ENCODE measurements around the gene TSSC4.

The TSSC4 gene

DNA sequence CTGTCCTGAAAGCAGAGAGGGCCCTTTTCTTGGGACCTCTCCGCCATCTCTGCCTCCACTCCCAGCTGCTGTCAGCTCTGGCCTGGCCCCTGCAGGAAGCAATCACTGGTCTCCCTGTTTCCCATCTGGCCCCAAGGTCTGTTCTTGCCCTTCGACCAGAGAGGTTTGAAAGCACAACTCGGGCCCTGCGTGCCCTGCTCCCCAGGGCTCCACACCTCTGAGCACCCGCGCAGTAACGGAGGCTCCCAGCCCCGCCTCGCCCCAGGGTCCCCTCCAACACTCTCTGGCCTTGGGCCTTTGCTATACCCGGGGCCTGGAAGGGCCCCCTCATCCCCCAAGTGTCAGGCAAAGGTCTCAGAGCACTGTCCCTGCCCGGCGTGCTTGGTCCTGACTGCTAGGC is 31.2 kb upstream of the TSSC4 start:
- DNase-seq (ENCODE audit: low read depth in 2 of 2) = no peak

GRCh38 chr11:2369896-2370295 is 30.7 kb upstream of the TSSC4 start:
- no peak for DNase-seq (ENCODE audit: low read depth in 2 of 2)

DNA sequence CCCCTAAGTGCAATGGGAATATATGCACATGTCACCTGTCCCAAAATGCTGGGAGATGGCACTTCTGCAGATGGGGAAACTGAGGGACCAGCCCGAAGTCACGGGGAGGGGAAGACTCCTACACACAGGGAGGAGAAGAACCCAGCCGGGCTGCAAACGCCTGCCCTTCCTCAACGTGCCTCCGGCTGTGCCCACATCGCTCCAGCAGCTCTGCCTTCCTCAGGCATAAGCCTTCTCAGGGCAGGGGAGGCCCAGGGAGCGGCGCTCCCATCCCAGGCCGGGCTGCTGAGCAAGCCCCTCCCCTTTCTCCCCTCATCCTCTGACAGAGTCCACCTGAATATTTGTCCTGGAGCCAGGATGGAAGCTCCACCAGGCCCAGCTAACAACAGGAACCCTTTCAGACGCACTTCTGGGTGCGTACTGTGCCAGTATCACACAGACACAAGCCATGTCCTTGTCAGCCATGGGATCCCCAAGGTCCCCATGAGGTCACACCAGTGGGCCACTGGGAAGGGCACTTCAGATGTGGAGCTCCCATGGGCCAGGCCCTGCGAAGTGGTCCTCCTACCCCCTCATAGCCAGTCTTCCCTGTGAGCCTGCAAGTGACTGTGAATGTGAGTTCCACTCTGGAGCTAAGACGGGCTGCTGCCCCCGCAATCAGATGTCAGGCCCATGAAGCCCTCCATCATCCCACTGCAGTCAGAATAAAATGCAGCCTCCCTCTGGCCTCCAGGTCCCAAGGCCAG is 25.9 kb upstream of the TSSC4 start:
- DNase-seq (ENCODE audit: low read depth in 2 of 2) = no peak

DNA sequence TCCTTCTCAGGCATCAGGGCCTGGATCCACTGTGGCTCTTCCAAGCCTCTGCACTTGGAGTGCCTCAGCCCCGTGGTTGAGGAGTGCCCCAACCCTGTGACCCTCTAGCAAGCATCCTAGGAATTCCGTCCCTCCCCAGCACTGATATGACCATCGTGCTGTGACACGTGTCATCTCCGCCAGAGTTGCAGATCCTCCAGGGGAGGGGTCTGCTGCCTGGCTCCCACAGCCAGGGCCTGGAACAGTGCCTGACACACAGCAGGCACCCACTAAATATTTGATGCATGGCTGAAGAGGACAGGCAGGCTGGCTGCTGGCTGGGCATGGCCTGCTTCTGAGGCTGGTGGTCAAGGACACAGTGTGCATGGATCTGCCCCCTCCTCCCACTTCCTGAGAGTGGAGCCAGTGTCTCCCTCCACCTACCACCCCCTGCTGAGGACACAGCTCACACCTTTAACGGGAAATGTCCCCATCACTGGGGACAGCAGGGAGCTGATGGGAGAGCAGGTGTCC is 25.2 kb upstream of the TSSC4 start:
- DNase-seq (ENCODE audit: low read depth in 2 of 2) = no peak

GRCh38 chr11:2375964-2376551 is 24.5 kb upstream of the TSSC4 start:
- DNase-seq (ENCODE audit: low read depth in 2 of 2) = no peak

DNA sequence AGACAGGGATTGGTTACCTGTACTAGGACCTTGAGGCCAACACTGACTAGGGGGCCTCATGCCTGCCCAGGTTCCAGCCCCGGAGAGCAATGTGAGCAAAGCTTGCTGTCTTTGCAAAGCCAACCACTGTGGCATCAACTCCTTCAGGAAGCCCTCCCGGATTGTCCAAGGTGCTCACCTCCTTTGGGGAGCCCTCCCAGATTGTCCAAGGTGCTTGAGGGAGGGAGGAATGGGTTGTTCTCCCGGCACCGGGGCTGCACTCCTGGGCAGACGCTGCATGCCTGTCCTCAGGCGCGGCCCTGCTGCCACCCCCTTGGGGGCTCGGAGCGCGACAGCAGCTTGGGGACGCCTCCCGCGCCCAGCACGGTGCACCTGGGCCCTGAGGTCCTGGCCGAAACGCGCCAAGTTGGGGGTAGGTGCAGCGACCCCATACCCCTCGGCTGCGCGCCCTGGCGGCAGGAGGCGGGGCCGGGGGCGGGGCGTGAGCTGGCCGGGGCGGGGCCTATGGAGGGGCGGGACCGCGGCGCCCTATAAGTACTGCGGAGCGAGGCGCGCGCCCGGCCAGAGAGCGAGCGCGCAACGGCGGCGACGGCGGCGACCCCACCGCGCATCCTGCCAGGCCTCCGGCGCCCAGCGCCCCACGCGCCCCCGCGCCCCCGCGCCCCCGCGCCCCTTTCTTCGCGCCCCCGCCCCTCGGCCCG is 23.6 kb upstream of the TSSC4 start, which contains the start of gene CD81:
CD81 (plus strand) TSS at position 560 of the 701 bp plus-strand sequence. CDS start 240 bp downstream, outside the sequence.
- DNase-seq (ENCODE audit: low read depth in 2 of 2) = peak in 1 of 2 donors; percentile 38

- no peak for DNase-seq (ENCODE audit: low read depth in 2 of 2)
Observed at GRCh38 chr11:2377511-2378443, 22.8 kb upstream of the TSSC4 start.

GRCh38 chr11:2378527-2379210 is 21.9 kb upstream of the TSSC4 start:
- DNase-seq (ENCODE audit: low read depth in 2 of 2) = no peak

DNA sequence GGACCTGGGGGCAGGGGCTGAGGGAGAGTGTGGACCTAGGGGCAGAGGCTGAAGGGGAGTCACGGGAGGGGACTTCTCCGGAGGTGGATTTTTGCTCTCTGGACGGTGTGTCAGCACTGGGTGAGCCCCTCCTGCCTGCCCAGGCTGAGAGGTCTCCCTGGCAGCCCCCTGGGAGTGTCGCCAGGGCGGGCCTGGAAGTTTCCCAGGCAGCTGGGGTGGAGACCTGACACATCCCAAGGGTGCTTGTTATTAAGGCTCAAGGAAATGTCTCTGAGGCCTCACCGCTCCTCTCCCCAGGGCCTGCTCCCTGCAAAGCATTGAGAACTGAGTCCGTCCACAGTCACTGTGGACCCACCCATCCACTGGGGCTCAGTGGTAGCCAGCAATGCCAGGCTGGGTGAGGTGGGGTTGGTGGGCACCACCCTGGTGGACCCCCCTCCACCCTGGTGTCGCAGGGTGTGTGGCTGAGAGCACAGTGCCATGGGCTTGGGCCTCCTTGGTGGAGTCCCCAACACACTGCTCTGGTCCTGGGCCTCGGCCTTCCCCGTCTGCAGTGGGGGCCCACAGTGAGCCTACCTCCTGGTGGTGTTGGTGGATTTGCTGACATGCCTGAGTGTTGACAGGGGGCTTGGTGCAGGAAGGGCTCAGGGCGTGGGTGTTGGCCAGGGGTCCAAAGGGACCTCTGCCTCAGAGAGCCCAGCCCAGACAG is 20.9 kb upstream of the TSSC4 start:
- DNase-seq (ENCODE audit: low read depth in 2 of 2) = no peak

DNA sequence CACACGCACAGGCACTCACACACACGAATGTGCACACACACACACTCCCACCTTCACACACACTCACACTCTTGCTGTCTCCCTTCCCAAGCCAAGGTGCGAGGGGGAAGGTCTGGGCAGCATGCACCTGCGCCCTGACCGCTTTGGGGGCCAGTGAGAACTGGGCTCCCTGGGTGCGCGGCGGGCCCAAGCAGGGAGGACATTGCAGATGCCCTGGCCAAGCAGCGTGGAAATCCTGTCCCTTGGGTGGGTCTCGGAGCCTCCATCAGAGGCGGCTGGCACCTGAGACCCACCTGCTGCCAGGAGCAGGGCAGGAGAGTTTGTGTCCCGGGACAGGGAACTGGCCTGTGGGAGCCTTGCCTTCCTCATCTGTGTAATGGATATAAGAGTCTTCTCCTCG is 20.2 kb upstream of the TSSC4 start:
- no peak for DNase-seq (ENCODE audit: low read depth in 2 of 2)

DNA sequence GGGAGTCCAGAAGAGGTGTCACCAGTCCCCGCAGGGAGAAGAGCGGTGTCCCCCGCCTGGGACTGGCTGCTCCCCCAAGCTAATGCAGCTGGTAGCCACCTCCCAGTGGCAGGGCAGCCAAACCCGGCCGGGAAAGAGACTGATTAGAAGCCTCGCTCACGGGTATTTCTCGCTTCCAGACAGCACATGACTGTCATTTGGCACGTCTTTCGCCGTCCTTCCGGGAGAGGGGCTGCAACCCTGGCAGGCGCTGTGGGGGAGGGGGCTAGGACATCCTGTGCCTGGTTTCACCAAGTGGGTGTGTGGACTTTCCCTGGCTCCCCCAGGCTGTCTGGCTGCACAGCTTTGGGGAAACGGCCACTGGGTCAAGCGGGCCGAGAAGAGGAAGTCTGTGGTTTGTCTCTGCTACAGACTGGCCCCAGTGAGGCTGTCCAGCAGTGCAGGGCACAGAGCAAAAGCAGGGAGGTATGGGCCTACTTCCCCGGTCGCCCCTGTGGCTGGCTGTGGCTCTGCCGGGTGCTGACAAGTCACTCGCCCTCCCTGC is 19.7 kb upstream of the TSSC4 start:
- DNase-seq (ENCODE audit: low read depth in 2 of 2) = no peak

DNA sequence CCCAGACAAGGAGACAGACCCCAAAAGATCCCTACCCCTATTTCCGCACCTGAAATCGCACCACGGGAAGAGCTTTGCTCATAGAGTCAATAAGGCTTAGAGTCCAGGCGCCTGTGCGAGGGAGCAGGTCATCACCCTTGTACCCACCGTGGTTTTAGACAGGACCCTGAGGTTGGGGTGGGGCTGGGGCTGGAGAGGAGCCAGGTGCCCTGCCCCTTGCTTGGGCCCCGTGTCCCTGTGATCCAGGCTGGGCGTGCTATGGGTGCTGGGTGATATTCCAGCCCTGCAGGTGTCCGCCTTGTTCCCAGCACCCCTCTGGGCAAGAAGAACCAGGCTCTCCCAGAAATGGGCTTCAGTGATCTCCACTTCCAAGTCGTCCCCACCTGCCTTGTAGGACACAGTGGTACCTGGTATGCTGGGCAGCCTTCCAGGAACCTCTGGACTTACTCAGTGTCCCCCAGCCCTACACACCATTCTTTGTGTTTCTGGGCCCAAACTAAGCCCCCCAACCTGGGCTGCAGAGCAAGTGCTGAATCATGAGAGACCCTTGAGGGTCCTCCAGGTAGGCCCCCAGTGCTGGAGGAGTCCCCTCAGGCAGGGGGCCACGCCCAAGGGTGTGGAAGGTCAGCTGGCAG is 18.9 kb upstream of the TSSC4 start:
- DNase-seq (ENCODE audit: low read depth in 2 of 2) = no peak

- DNase-seq (ENCODE audit: low read depth in 2 of 2) = no peak
Observed at GRCh38 chr11:2382129-2382517, 18.4 kb upstream of the TSSC4 start.

DNA sequence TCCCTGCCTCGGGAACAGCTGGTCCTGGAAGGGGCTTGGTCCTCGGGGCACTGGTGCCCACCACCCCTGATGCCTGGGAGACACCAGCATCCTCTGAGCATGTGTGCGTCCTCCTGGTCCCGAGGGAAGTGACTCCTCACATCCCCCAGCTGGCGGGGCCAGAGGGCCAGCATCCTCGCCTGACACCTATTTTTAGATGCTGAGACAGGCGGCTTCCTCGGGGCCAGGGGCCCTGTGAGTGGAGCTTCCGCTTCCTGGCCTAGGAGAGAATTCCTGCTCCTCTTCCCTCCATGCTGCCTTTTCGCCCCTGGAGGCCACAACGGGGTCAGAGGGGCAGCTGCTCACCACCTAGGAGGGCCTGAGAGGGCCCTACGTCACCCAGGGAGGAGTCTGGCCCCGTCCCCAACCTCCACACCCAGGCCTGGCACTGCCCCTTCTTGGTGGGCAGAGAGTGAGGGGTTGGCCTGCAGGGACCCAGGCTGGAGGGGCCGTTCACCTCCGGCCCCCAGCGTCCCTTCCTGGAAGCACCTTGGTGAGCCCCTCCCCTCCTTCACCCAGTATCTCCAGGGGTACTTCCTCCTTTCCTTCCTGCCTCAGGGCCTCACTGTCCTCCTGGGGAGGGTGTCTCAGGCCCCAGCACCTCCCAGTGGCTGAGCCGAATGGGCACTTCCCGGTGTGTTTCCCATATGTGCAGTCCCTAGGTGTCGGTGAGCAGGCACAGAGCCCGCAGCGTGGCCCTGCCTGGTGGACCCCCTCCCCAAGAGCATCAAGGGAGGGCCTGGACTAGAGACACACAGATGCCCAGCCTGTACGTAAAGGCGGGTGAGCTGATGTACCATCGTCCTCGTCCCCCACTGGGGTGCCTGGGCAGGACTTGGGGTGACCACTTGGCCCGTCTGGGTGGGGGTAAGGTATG is 17.4 kb upstream of the TSSC4 start:
- DNase-seq (ENCODE audit: low read depth in 2 of 2) = no peak

- peak in 1 of 2 donors; percentile 29 for DNase-seq (ENCODE audit: low read depth in 2 of 2)
Observed at GRCh38 chr11:2383852-2384804, 16.4 kb upstream of the TSSC4 start.

DNA sequence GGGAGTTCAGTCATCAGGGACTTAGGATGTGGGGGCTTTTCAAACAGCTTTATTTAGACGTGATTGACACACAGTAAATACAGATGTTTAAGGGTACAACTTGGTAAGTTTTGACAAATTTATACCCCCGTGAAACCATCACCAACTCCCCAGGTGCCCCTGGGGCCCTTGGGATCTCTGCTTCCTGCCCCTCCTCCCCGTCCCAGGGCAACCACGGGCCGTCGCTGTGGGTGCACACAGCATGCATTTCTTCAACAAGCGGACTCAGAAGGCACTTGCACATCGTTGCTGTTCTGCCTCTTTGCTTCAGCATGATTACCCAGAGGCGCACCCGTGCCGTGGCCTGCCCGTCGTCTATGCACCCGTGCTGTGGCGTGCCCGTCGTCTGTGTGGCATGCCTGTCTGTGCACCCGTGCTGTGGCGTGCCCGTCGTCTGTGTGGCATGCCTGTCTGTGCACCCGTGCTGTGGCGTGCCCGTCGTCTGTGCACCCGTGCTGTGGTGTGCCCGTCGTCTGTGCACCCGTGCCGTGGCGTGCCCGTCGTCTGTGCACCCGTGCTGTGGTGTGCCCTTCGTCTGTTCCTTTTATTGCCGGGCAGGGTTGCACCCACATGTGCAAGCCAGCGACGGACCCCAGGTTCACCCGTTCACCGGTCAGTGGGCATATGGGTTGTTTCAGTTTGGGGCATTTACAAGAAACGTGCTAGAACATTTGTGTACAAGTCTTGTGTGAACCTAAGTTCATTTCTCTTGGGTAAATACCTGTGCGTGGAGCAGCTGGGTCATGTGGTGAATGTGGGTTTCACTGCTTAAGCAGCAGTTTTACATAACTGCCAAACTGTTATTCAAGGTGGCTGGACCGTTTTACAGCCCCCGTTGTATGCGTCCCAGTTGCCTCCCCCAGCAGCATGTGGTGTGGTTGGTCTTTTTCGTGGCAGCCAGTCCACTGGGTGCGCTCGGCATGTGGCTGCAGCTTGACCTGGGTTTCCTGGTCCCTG is 15.1 kb upstream of the TSSC4 start:
- no peak for DNase-seq (ENCODE audit: low read depth in 2 of 2)

All from stimulated activated CD8-positive, alpha-beta memory T cell treated with anti-CD3 and anti-CD28 coated beads, Interleukin-2, amount 100 ng/mL, for 48 hours (primary cell).